Hepatocyte (in vitro differentiated cells): Measurements from ENCODE around the gene CNNM2. TPM values are rescaled to one million over a fixed set of nuclear protein-coding genes. Genes with fewer than 3 reads are reported as not detected.

Source experiments
- DNase-seq: peaks from one replicate; pipeline ENCODE4 v3.0.0-alpha.2; 2016; ENCODE audit warnings: low spot score
- H2AFZ ChIP-seq: fragments of 200-600 bp; sonication (generic); 2 replicates; pipeline ENCODE4 v1.6.0; 2016; ENCODE audit warnings: antibody characterized with exemption, mild to moderate bottlenecking
- H3K27ac ChIP-seq: fragments of 200-600 bp; sonication (generic); 2 replicates; pipeline ENCODE4 v1.5.1; 2016; ENCODE audit warnings: mild to moderate bottlenecking
- H3K27me3 ChIP-seq: fragments of 200-600 bp; sonication (generic); 2 replicates; pipeline ENCODE4 v1.6.1; 2016
- H3K36me3 ChIP-seq: fragments of 200-600 bp; sonication (generic); replicated peaks from 2 replicates; pipeline ENCODE4 v1.5.1; 2016; ENCODE audit warnings: low read depth; ENCODE audit not compliant: insufficient read depth
- H3K4me1 ChIP-seq: fragments of 200-600 bp; sonication (generic); 2 replicates; pipeline ENCODE4 v1.5.1; 2016; ENCODE audit warnings: mild to moderate bottlenecking, moderate library complexity; ENCODE audit not compliant: insufficient read depth
- H3K4me2 ChIP-seq: fragments of 200-600 bp; sonication (generic); 2 replicates; pipeline ENCODE4 v1.6.0; 2016
- H3K4me3 ChIP-seq: fragments of 200-600 bp; sonication (generic); 2 replicates; pipeline ENCODE4 v1.5.1; 2016; ENCODE audit warnings: mild to moderate bottlenecking
- H3K79me2 ChIP-seq: fragments of 200-600 bp; sonication (generic); 2 replicates; pipeline ENCODE4 v1.6.0; 2017; ENCODE audit warnings: mild to moderate bottlenecking
- H3K9me2 ChIP-seq: fragments of 200-600 bp; sonication (generic); replicated peaks from 2 replicates; pipeline ENCODE4 v1.6.0; 2017; ENCODE audit warnings: mild to moderate bottlenecking; ENCODE audit not compliant: insufficient read depth
- H3K9me3 ChIP-seq: fragments of 200-600 bp; sonication (generic); 2 replicates; pipeline ENCODE4 v1.5.1; 2016; ENCODE audit warnings: low read depth, mild to moderate bottlenecking
- H4K20me1 ChIP-seq: fragments of 200-600 bp; sonication (generic); 2 replicates; pipeline ENCODE4 v1.6.0; 2016; ENCODE audit warnings: mild to moderate bottlenecking; ENCODE audit not compliant: insufficient read depth, poor library complexity, severe bottlenecking
- CTCF ChIP-seq: fragments of 200-600 bp; sonication (generic); IDR thresholded peaks from 2 replicates; pipeline ENCODE4 v1.5.1; 2016; ENCODE audit warnings: antibody characterized with exemption, mild to moderate bottlenecking; ENCODE audit not compliant: poor library complexity
- EZH2 ChIP-seq: fragments of 200-600 bp; sonication (generic); IDR thresholded peaks from 2 replicates; pipeline ENCODE4 v1.6.1; 2016; ENCODE audit warnings: antibody characterized with exemption, mild to moderate bottlenecking, borderline replicate concordance
- EZH2phosphoT487 ChIP-seq: fragments of 200-600 bp; sonication (generic); IDR thresholded peaks from one replicate; pipeline ENCODE4 v1.6.1; 2018; ENCODE audit warnings: antibody characterized with exemption, mild to moderate bottlenecking, low read depth, moderate library complexity; ENCODE audit not compliant: unreplicated experiment, severe bottlenecking
- WGBS: methylation state at CpG from one replicate; pipeline ENCODE4 v1.1.6; 2016; ENCODE audit warnings: low lambda C conversion rate; ENCODE audit errors: missing lambda C conversion rate; 5-methylcytosine and 5-hydroxymethylcytosine counted together
- polyA plus RNA-seq: library from polyadenylated mRNA; unstranded; fragments of >200 nt; fragmentation: Nextera tagmentation; extraction: Ambion mirVana; gene quantifications from 2 replicates; pipeline ENCODE4 v1.2.1, GENCODE V29; 2016
- total RNA-seq: library from RNA; depleted of rRNA; stranded (reverse); fragments of >200 nt; gene quantifications from 2 replicates; pipeline ENCODE4 v1.2.3, GENCODE V29; 2014

The CNNM2 gene
- total and polyA plus RNA-seq, 2 experiments from 2014 or later: 6.8 to 9.8 TPM

- Histone ChIP-seq H3K79me2 (no peaks in the 10 kb centered on the region), H3K9me2 (no peaks in the 10 kb centered on the region), H3K4me3 (no peak overlapping the region), H3K27me3 (no peaks in the 10 kb centered on the region), H3K36me3 (no peaks in the 10 kb centered on the region), H4K20me1 (no peaks in the 10 kb centered on the region), H3K4me2 (no peak overlapping the region), H3K27ac (no peak overlapping the region), H3K4me1 (no peaks in the 10 kb centered on the region), H3K9me3 (no peaks in the 10 kb centered on the region), H2AFZ (no peak overlapping the region)
- DNase-seq: no peak
- no peak for TF ChIP-seq CTCF
- no peak for TF ChIP-seq EZH2phosphoT487
- TF ChIP-seq EZH2: no peak
Measured at GRCh38 chr10:103098240-103098639, 180.1 kb downstream of the CNNM2 start.

GRCh38 chr10:103100620-103101019, 182.5 kb downstream of the CNNM2 start:
- H3K79me2 ChIP-seq: peaks cover 2% of the 10 kb centered on the region
- WGBS: 79% methylated on average over 2 of the region's 2 CpGs
- no peak overlapping the region for H2AFZ ChIP-seq
- no peak for DNase-seq
- H3K36me3 ChIP-seq: no peaks in the 10 kb centered on the region
- no peaks in the 10 kb centered on the region for H3K9me2 ChIP-seq
- TF ChIP-seq EZH2phosphoT487: no peak
- no peak for TF ChIP-seq CTCF
- no peak for TF ChIP-seq EZH2
- H4K20me1 ChIP-seq: no peaks in the 10 kb centered on the region
- H3K4me1 ChIP-seq: no peaks in the 10 kb centered on the region
- no peaks in the 10 kb centered on the region for H3K27me3 ChIP-seq
- H3K4me2 ChIP-seq: no peak overlapping the region
- no peaks in the 10 kb centered on the region for H3K9me3 ChIP-seq
- no peak overlapping the region for H3K27ac ChIP-seq
- no peak overlapping the region for H3K4me3 ChIP-seq

- H3K36me3 ChIP-seq: no peaks in the 10 kb centered on the region
- H4K20me1 ChIP-seq: no peaks in the 10 kb centered on the region
- no peaks in the 10 kb centered on the region for H3K9me3 ChIP-seq
- H3K4me2 ChIP-seq: no peak overlapping the region
- no peaks in the 10 kb centered on the region for H3K9me2 ChIP-seq
- no peak overlapping the region for H2AFZ ChIP-seq
- H3K27me3 ChIP-seq: no peaks in the 10 kb centered on the region
- H3K4me1 ChIP-seq: no peaks in the 10 kb centered on the region
- H3K27ac ChIP-seq: no peak overlapping the region
- TF ChIP-seq EZH2 (no peak), CTCF (no peak), EZH2phosphoT487 (no peak)
- H3K79me2 ChIP-seq: peaks cover 7% of the 10 kb centered on the region
- WGBS: 80% methylated on average over 3 of the region's 3 CpGs
- no peak overlapping the region for H3K4me3 ChIP-seq
- DNase-seq: no peak
Measured at GRCh38 chr10:103102195-103102594, 184.1 kb downstream of the CNNM2 start.

- WGBS: 91% methylated on average over 2 of the region's 2 CpGs
- Histone ChIP-seq H3K4me2 (no peak overlapping the region), H3K36me3 (no peaks in the 10 kb centered on the region)
Measured at GRCh38 chr10:103103989-103104388, 185.9 kb downstream of the CNNM2 start.

More at GRCh38 chr10:103103989-103104388, 185.9 kb downstream of the CNNM2 start:
- H3K9me2 ChIP-seq: no peaks in the 10 kb centered on the region
- no peak overlapping the region for H2AFZ ChIP-seq
- H3K4me1 ChIP-seq: no peaks in the 10 kb centered on the region
- no peaks in the 10 kb centered on the region for H3K9me3 ChIP-seq
- no peak for DNase-seq
- H4K20me1 ChIP-seq: no peaks in the 10 kb centered on the region
- TF ChIP-seq CTCF: no peak
- TF ChIP-seq EZH2: no peak
- no peak for TF ChIP-seq EZH2phosphoT487
- H3K27me3 ChIP-seq: no peaks in the 10 kb centered on the region
- peaks cover 7% of the 10 kb centered on the region for H3K79me2 ChIP-seq
- H3K27ac ChIP-seq: no peak overlapping the region
- no peak overlapping the region for H3K4me3 ChIP-seq
